ENCODE results near the gene SH2D1B.

- TF ChIP-seq POLR2AphosphoS5 (IDR thresholded peaks at IDR 0.05; ENCODE audit: low read depth, low read length) (no peak), POLR2A (IDR thresholded peaks at IDR 0.05; ENCODE audit: low read depth, low read length) (no peak), TAF1 (IDR thresholded peaks at IDR 0.05; ENCODE audit: borderline replicate concordance, low read depth, low read length) (no peak)
These were observed 58.2 kb downstream of the SH2D1B start for GRCh38 chr1:162353702-162354101.
